ENCODE data around the gene GASK1A. TPM values are rescaled to one million over a fixed set of nuclear protein-coding genes. Genes with fewer than 3 reads are reported as not detected.

GASK1A gene
- total and polyA plus RNA-seq, 2 of the 4 experiments (the other 2 are of a cell fraction), result 0.18 to 0.19 TPM

DNA sequence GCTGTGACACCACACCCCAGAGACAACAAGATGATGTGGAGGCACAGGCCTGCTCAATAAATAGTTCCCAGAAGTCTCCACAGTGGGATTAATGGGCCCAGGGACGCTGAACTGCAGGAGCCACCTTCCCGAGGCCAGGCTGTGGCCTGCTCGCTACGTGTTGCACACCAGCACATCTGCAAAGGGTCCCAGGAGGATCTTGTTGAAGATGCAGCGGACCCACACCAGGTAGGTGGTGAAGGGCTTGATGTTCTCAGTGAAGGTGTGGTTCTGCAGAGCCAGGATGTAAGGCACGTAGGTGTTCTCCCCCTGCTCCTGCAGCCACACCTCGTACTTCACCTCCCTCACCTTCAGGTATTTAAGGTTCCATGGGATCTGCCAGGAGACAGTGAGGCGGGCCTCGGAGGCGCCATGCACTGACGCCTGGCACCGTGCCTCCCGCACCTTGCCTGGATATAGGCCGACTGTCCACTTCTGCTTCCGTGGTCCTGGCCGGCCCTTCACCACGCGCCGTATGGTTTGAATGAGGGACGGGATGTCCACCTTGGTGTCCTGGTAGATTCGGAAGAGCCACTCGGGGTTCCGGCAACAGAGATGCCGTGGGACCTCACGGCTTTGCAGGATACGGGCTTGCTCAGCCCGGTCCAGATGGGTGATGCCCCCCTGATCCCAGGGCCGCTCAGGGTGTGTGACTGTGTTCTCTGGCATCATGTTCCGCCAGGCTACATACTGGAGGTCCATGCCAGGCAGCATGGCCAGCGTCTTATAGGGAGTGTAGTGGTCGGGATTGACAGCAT lies 100.6 kb downstream of the GASK1A start:
- intact Hi-C loops (cut with micrococcal nuclease) (no loop called here), in situ Hi-C loops (cut with MboI; ENCODE audit: low sequenced_read_pairs) (no loop called here), dilution Hi-C loops (cut with HindIII; ENCODE audit: low sequenced_read_pairs, unreplicated experiment) (no loop called here)
- Histone ChIP-seq H3K27me3 (ENCODE audit: control insufficient read depth, insufficient read depth, low read length) (no peaks in the 10 kb centered on the region), H3K18ac (ENCODE audit: low read depth, low read length) (no peak overlapping the region), H3K4me2 (ENCODE audit: low read depth, low read length) (no peak overlapping the region), H2BK15ac (ENCODE audit: low read depth, low read length) (no peak overlapping the region), H3K27ac (ENCODE audit: insufficient read depth, low read length) (no peak overlapping the region), H4K91ac (ENCODE audit: insufficient read depth, low read depth, low read length) (no peak overlapping the region), H3K23ac (ENCODE audit: low read depth, low read length) (no peak overlapping the region), H3K79me1 (ENCODE audit: low read depth in 1 of 2, low read length in 2 of 2) (no peaks in the 10 kb centered on the region), H3K36me3 (ENCODE audit: control insufficient read depth, insufficient read depth, low read length) (peaks cover 11% of the 10 kb centered on the region; the same call in 1 of the 2 replicates), H2AK9ac (replicated peaks; ENCODE audit: low read depth, low read length, poor library complexity) (no peak overlapping the region), H3K4me1 (ENCODE audit: control insufficient read depth, insufficient read depth, low read length) (no peaks in the 10 kb centered on the region), H4K5ac (ENCODE audit: low read depth, low read length) (no peak overlapping the region), H2BK5ac (ENCODE audit: low read depth, low read length, poor library complexity, severe bottlenecking) (no peak overlapping the region), H4K20me1 (ENCODE audit: insufficient read depth, low read length) (no peaks in the 10 kb centered on the region), H2AFZ (replicated peaks; ENCODE audit: low read length, poor library complexity) (no peak overlapping the region), H3K9me3 (ENCODE audit: control insufficient read depth, insufficient read depth, low read length) (no peaks in the 10 kb centered on the region), H3K14ac (replicated peaks; ENCODE audit: low read depth, low read length) (no peak overlapping the region), H3K9ac (ENCODE audit: low read depth, low read length) (no peak overlapping the region), H3K9me1 (ENCODE audit: insufficient read depth, low read length) (no peaks in the 10 kb centered on the region), H2AK5ac (ENCODE audit: low read depth, low read length) (no peak overlapping the region), H3K4ac (ENCODE audit: low read depth, low read length) (no peak overlapping the region), H3K56ac (ENCODE audit: extremely low read depth, insufficient read depth, low read length) (no peak overlapping the region), H2BK20ac (ENCODE audit: low read depth, low read length) (no peak overlapping the region), H2BK120ac (ENCODE audit: low read depth, low read length) (no peak overlapping the region), H4K8ac (ENCODE audit: low read depth in 2 of 2, low read length in 2 of 2) (no peak overlapping the region), H3K4me3 (ENCODE audit: insufficient read depth, low read depth, low read length) (no peak overlapping the region)
- ATAC-seq (ENCODE audit: low read depth), result no peak
- ChIA-PET CTCF (no interaction called here), POLR2A (ENCODE audit: unreplicated experiment) (no interaction called here)
- DNase-seq, result no peak
- TF ChIP-seq, protein P1, sequence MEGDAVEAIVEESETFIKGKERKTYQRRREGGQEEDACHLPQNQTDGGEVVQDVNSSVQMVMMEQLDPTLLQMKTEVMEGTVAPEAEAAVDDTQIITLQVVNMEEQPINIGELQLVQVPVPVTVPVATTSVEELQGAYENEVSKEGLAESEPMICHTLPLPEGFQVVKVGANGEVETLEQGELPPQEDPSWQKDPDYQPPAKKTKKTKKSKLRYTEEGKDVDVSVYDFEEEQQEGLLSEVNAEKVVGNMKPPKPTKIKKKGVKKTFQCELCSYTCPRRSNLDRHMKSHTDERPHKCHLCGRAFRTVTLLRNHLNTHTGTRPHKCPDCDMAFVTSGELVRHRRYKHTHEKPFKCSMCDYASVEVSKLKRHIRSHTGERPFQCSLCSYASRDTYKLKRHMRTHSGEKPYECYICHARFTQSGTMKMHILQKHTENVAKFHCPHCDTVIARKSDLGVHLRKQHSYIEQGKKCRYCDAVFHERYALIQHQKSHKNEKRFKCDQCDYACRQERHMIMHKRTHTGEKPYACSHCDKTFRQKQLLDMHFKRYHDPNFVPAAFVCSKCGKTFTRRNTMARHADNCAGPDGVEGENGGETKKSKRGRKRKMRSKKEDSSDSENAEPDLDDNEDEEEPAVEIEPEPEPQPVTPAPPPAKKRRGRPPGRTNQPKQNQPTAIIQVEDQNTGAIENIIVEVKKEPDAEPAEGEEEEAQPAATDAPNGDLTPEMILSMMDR (conservative IDR thresholded peaks at IDR 0.05; ENCODE audit: low read depth, low read length), result no peak
- TF ChIP-seq NFE2L2 (IDR thresholded peaks at IDR 0.05; ENCODE audit: low read depth, low read length) (no peak), MXI1 (IDR thresholded peaks at IDR 0.05; ENCODE audit: borderline replicate concordance, low read depth, low read length) (no peak), RFX5 (IDR thresholded peaks at IDR 0.05; ENCODE audit: low read depth, low read length) (no peak), CEBPB (IDR thresholded peaks at IDR 0.05; ENCODE audit: low read depth, low read length) (no peak), BHLHE40 (IDR thresholded peaks at IDR 0.05; ENCODE audit: low read depth, low read length) (no peak), POLR2A (IDR thresholded peaks at IDR 0.05; ENCODE audit: low read depth, low read length) (no peak), FOS (IDR thresholded peaks at IDR 0.05; ENCODE audit: low read depth, low read length) (no peak), SMC3 (IDR thresholded peaks at IDR 0.05; ENCODE audit: low read depth, low read length) (no peak), USF2 (IDR thresholded peaks at IDR 0.05; ENCODE audit: low read depth, low read length) (no peak), MAZ (IDR thresholded peaks at IDR 0.05; ENCODE audit: borderline replicate concordance, low read depth, low read length) (no peak), RCOR1 (IDR thresholded peaks at IDR 0.05; ENCODE audit: insufficient replicate concordance, low read length) (no peak), ELK1 (IDR thresholded peaks at IDR 0.05; ENCODE audit: borderline replicate concordance, low read depth, low read length) (no peak), RAD21 (IDR thresholded peaks at IDR 0.05; ENCODE audit: low read length) (no peak), CHD1 (IDR thresholded peaks at IDR 0.05; ENCODE audit: low read depth, low read length) (no peak), MAFK (IDR thresholded peaks at IDR 0.05; ENCODE audit: low read depth, low read length) (no peak)
- BruUV-seq (replicated peaks), result no TSS peak
- WGBS, 2 experiments (ENCODE audit: extremely low coverage in 2 of 2, insufficient read length in 1 of 2), result 88% methylated on average over 10 of the region's 31 CpGs; no CpG with 5 or more reads in 1 of the 2 experiments

Data from IMR-90 (cell line).